Mucosa of descending colon (tissue), 3 donors: ENCODE results near the gene ANGEL2. TPM values are rescaled to one million over a fixed set of nuclear protein-coding genes. Genes with fewer than 3 reads are reported as not detected.

Source experiments
- ATAC-seq: fragments of 200-7000 bp; cut with Tn5 transposase; one replicate; pipeline ENCODE4 v1.9.1; 2020; ENCODE audit warnings: mild to moderate bottlenecking, moderate library complexity
- DNase-seq, 3 donors: peaks; one replicate each; pipeline ENCODE4 v3.0.0-alpha.2; 2020
- H3K36me3 ChIP-seq: fragments of 200-600 bp; one replicate; pipeline ENCODE4 v1.8.0; 2021; ENCODE audit warnings: low read depth, mild to moderate bottlenecking
- H3K4me1 ChIP-seq: fragments of 200-600 bp; one replicate; pipeline ENCODE4 v1.8.0; 2021; ENCODE audit warnings: low read depth, mild to moderate bottlenecking
- H3K4me3 ChIP-seq: fragments of 200-600 bp; one replicate; pipeline ENCODE4 v1.8.0; 2021; ENCODE audit warnings: mild to moderate bottlenecking
- H3K9me3 ChIP-seq: fragments of 200-600 bp; one replicate; pipeline ENCODE4 v1.8.0; 2021; ENCODE audit warnings: mild to moderate bottlenecking
- intact Hi-C, 2 donors: fragments of 100-400 bp; cut with DNase I in 1 of 2; cut with micrococcal nuclease in 1 of 2; formaldehyde crosslinking; loops; one replicate each; pipeline versions ENCODE4 v1.11.0 to v1.11.1; 2022; cut with DNase I, micrococcal nuclease
- total RNA-seq, 3 donors: library from RNA; stranded (reverse); fragmentation: NEBNext Ultra II Directional in 2 of 3; extraction: Animal tissue kit (Norgen Biotek cat#: 25700) in 2 of 3; gene quantifications; one replicate each; pipeline versions ENCODE4 v1.2.1 to v1.2.4, GENCODE V29; 2021 to 2023
- TF ChIP-seq, protein P1 (sequence below): fragments of 200-600 bp; IDR thresholded peaks from one replicate; pipeline ENCODE4 v1.8.0; 2022; ENCODE audit warnings: antibody characterized with exemption, mild to moderate bottlenecking
- donor health status: DM: no; HTN: no; CAD: no; lungs with moderate emphysema.
- donor health status: DM: no; HTN: no; CAD: no.
- donor health status: DM: no; HTN: yes; CAD: no.

Gene ANGEL2
- total RNA-seq, 3 donors from 2014 or later: 24.7 to 35.1 (median 33.3) TPM

DNA sequence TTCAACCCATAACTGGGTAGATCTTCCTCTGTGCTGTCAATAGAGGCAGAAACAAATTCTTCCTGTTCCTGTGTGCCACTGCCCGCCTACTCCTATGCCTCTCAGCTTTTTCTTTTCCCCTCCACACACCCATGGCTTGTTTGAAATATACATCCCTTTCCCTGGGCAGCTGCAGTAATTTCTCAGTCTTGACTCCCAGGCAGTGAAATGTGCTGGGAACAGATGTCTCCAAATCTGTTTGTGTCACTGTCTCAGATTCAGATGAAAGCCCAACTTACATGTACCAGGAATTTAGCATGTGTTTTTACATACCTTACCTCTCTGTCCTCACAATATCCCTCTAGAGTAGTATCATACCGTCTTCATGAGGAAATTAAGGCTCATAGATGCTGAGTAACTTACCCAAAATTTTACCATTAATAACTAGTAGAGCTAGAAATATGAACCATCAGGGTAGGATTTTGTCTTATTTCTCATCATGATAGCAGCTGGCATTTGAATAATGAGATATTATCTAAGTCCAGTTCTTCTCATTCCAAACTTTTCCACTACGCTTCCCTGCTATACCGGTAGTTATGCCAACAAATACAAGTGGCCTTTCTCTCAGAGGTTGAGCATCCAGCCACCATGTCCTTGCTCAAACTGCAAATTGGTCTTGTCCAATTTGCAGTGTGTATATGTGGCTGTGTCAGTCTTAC is 70.1 kb downstream of the ANGEL2 start:
- intact Hi-C loops: no loop called here
- Histone ChIP-seq H3K4me1 (peaks cover 10% of the 10 kb centered on the region), H3K36me3 (no peaks in the 10 kb centered on the region), H3K4me3 (no peak overlapping the region), H3K9me3 (no peaks in the 10 kb centered on the region)
- no peak for ATAC-seq
- no peak for DNase-seq
- TF ChIP-seq, protein P1, sequence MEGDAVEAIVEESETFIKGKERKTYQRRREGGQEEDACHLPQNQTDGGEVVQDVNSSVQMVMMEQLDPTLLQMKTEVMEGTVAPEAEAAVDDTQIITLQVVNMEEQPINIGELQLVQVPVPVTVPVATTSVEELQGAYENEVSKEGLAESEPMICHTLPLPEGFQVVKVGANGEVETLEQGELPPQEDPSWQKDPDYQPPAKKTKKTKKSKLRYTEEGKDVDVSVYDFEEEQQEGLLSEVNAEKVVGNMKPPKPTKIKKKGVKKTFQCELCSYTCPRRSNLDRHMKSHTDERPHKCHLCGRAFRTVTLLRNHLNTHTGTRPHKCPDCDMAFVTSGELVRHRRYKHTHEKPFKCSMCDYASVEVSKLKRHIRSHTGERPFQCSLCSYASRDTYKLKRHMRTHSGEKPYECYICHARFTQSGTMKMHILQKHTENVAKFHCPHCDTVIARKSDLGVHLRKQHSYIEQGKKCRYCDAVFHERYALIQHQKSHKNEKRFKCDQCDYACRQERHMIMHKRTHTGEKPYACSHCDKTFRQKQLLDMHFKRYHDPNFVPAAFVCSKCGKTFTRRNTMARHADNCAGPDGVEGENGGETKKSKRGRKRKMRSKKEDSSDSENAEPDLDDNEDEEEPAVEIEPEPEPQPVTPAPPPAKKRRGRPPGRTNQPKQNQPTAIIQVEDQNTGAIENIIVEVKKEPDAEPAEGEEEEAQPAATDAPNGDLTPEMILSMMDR: no peak

DNA sequence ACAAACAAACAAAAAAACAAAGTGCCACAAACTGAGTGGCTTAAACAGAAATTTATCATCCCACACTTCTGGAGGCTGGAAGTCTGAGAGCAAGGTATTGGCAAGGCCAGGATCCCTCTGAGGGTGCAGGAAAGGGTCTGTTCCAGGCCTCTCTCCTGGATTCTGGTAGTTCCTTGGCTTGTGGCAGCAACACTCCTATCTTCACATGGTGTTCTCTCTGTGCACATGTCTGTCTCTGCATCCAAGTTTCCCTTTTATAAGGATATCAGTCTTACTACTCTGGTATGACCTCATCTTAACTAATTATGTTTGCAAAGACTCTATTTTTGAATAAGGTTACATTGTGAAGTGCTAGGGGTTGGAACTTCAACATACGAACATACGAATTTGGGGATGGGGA is 70.6 kb downstream of the ANGEL2 start:
- H3K4me3 ChIP-seq: no peak overlapping the region
- H3K9me3 ChIP-seq: peaks cover under 1% of the 10 kb centered on the region
- no peaks in the 10 kb centered on the region for H3K36me3 ChIP-seq
- DNase-seq (no peak), ATAC-seq (no peak)
- H3K4me1 ChIP-seq: peaks cover 5% of the 10 kb centered on the region
- intact Hi-C loops: no loop called here
- TF ChIP-seq, protein P1: no peak

DNA sequence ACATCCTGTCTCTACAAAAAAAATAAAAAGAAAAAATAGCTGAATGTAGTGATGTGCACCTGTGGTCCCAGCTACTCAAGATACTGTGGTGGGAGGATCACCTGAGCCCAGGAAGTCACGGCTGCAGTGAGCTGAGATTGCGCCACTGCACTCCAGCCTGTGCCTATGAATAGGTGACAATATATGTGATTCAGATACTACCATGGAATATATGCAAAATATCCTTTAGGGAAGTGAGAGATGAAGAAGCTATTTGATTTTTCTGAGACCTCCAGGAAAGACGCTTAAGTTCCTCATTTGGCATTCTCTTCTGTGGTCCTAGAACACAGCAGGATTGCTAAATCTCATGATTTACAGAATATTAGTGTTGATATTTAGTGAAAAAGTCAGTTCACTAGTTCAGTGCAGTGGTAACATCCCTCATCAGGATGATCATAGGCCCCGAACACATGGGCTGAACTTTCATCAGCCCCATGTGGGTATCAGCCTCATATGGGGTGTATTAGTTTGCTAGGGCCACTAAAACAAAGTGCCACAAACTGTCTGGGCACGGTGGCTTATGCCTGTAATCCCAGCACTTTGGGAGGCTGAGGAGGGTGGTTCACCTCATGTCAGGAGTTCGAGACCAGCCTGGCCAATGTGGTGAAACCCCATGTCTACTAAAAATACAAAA is 71.3 kb downstream of the ANGEL2 start:
- no peak for DNase-seq

DNA sequence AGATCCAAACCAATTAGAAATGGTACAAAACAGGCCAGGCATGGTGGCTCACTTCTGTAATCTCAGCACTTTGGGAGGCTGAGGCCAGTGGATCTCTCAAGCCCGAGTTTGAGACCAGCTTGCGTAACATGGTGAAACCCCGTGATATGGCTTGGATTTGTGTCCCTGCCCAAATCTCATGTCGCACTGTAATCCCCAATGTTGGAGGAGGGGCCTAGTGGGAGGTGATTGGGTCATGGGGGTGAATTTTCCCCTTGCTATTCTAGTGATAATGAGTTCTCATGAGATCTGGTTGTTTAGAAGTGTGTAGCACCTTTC is 72.3 kb downstream of the ANGEL2 start:
- no peak for ATAC-seq
- intact Hi-C loops: no loop called here

More for the DNA sequence above, 71.3 kb downstream of the ANGEL2 start:
- Histone ChIP-seq H3K9me3 (peaks cover 3% of the 10 kb centered on the region), H3K4me3 (no peak overlapping the region), H3K4me1 (no peaks in the 10 kb centered on the region), H3K36me3 (no peaks in the 10 kb centered on the region)
- no peak for ATAC-seq
- intact Hi-C loops: no loop called here
- TF ChIP-seq, protein P1: no peak

DNA sequence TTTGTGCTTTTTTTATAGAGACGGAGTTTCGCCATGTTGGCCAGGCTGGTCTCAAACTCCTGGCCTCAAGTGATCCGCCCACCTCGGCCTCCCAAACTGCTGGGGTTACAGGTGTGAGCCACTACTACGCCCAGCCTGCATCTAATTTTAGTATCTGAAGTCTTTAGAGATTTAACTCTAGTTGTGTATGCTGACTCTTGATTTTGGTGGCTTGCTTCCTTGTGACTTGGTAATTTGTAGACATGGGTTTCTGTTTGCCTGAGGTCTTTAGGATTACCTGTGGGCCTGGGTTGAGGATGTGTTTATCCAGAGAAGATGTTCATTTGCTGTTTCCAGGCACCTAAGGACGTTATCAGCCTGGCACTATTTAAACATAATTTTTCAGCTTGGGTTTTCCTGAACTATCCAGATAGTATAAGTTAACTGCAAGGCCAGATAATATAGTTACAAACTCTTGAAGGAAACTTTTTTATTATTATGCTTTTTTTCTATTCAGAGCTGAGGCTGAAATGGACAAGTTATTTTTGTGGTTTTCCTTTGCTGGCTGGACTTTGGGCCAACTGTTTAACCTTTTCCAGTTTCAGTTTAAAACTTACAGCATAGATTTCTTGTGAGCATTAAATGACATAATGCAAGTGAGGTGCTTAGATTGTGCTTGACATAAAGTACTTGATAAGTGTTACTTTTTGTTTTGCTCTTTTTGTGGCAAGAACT is 72.8 kb downstream of the ANGEL2 start:
- TF ChIP-seq, protein P1: no peak
- DNase-seq (no peak), ATAC-seq (no peak)
- intact Hi-C loops: no loop called here
- Histone ChIP-seq H3K36me3 (no peaks in the 10 kb centered on the region), H3K4me1 (no peaks in the 10 kb centered on the region), H3K4me3 (no peak overlapping the region), H3K9me3 (peaks cover 3% of the 10 kb centered on the region)

More for the DNA sequence above, 72.3 kb downstream of the ANGEL2 start:
- H3K36me3 ChIP-seq: no peaks in the 10 kb centered on the region
- no peak for DNase-seq
- TF ChIP-seq, protein P1: no peak
- H3K4me3 ChIP-seq: no peak overlapping the region
- H3K9me3 ChIP-seq: peaks cover 3% of the 10 kb centered on the region
- no peaks in the 10 kb centered on the region for H3K4me1 ChIP-seq

Other genes starting within 250 kb of the ANGEL2 start
- gene NSL1, start 224.1 kb downstream of the ANGEL2 start, total RNA-seq: 10 to 100 TPM; 20.4 to 25.3 (median 21.5) TPM
- gene TATDN3, start 224.0 kb downstream of the ANGEL2 start, total RNA-seq: 10 to 100 TPM in 2 of 3 donors, 1 to 10 TPM in 1; 9.2 to 10.8 (median 10.5) TPM
- gene SPATA45, start 168.2 kb downstream of the ANGEL2 start, total RNA-seq: not detected
- gene FLVCR1, start 157.6 kb downstream of the ANGEL2 start, total RNA-seq: 10 to 100 TPM in 2 of 3 donors, 1 to 10 TPM in 1; 9.7 to 12.1 (median 10.1) TPM
- under 1 TPM; 0.25 to 0.78 (median 0.41) TPM for gene VASH2, start 65.3 kb downstream of the ANGEL2 start, total RNA-seq
- 10 to 100 TPM in 1 of 3 donors, 1 to 10 TPM in 2; 9.0 to 23.4 (median 9.2) TPM for gene RPS6KC1, start 35.4 kb upstream of the ANGEL2 start, total RNA-seq